Uterus (tissue), 4 donors: ENCODE data around the gene TMEM94. TPM values are rescaled to one million over a fixed set of nuclear protein-coding genes. Genes with fewer than 3 reads are reported as not detected.

Source experiments
- DNase-seq, 2 donors: peaks; one replicate each; pipeline ENCODE4 v3.0.0-alpha.2; 2019 to 2020
- H3K27ac ChIP-seq, 2 donors: fragments of 200-600 bp; sonication (generic); 1 replicate in 1 of 2; 2 replicates in 1 of 2; pipeline ENCODE4 v1.5.1; 2016 to 2018
- H3K27me3 ChIP-seq, 2 donors: fragments of 200-600 bp; sonication (generic); one replicate each; pipeline ENCODE4 v1.5.1; 2018 to 2019; ENCODE audit warnings: control low read depth in 1 of 2
- H3K36me3 ChIP-seq, 2 donors: fragments of 200-600 bp; sonication (generic); one replicate each; pipeline ENCODE4 v1.5.1; 2019; ENCODE audit warnings: control low read depth in 1 of 2
- H3K4me1 ChIP-seq, 2 donors: fragments of 200-600 bp; sonication (generic); one replicate each; pipeline ENCODE4 v1.5.1; 2018 to 2019; ENCODE audit warnings: control low read depth in 1 of 2
- H3K4me3 ChIP-seq, 2 donors: fragments of 200-600 bp; sonication (generic); 1 replicate in 1 of 2; 2 replicates in 1 of 2; pipeline ENCODE4 v1.5.1; 2018 to 2019; ENCODE audit warnings: mild to moderate bottlenecking in 1 of 2
- H3K9me3 ChIP-seq, 2 donors: fragments of 200-600 bp; sonication (generic); one replicate each; pipeline ENCODE4 v1.5.1; 2019; ENCODE audit warnings: control low read depth in 1 of 2
- POLR2A ChIP-seq, 2 donors: fragments of 450-650 bp; IDR thresholded peaks; one replicate each; pipeline ENCODE4 v1.6.1; 2016; ENCODE audit warnings: antibody characterized with exemption in 2 of 2, mild to moderate bottlenecking in 1 of 2, moderate library complexity in 1 of 2
- intact Hi-C: fragments of 100-400 bp; cut with DNase I; formaldehyde crosslinking; loops from one replicate; pipeline ENCODE4 v1.15.1; 2023; ENCODE audit warnings: low total_unique reads
- total RNA-seq, 4 donors: library from RNA; depleted of rRNA in 3 of 4; stranded (reverse); fragments of >200 nt in 3 of 4; gene quantifications; one replicate each; pipeline versions ENCODE4 v1.1.0 to v1.2.4, GENCODE V29; 2014 to 2023
- TF ChIP-seq, protein P1 (sequence below), 4 experiments: fragments of 200-600 bp in 2 of 4; fragments of 450-650 bp in 2 of 4; sonication (generic) in 2 of 4; IDR thresholded peaks; one replicate each; pipeline ENCODE4 v1.5.1; 2016 to 2019; ENCODE audit warnings: antibody characterized with exemption in 4 of 4, mild to moderate bottlenecking in 2 of 4, moderate library complexity in 1 of 4
- donor health status: DM: yes; HTN: yes; CAD: no.

The TMEM94 gene
- total RNA-seq, 4 donors from 2014 or later, result 3.8 to 91.2 (median 26.0) TPM

DNA sequence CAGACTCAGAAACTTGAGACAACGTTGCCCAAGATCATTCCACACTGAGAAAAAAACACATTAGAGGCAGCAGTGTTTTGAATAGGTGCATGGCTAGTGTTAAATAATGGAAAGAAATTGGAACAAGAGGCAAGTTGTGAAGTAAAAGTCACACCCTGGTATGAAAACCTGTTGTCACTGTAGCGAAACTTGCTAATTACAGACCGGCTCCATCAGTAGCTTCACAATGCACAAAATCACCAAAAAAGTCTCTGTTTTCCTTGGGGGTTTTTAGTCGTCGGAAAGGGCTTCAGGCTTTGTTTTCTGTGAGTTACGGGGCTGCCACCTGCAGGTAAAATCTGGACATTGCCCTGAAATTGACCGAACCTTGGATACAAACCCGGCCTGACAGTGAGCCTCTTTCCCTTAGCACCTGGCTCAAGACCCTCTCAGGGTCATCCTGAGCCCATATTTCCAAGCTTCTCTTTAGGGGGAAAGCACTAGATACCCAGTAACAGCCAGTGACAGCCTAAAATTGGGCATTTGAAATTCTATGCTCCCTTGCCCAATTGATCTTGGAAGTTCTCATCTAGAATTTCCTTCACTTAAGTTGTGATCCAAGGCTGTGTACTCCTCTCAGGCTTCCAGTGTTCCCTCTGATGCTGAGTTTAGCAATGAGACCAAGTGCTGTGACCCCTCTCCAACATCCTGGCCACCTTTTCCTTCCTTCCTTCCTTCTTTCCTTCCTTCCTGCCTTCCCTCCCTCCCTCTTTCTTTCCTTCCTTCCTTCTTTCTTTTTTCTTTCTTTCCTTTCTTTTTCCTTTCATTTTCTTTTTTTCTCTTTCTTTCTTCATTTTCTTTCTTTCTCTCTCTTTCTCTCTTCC lies 43.7 kb upstream of the TMEM94 start:
- no peak overlapping the region for H3K4me3 ChIP-seq
- TF ChIP-seq POLR2A (IDR thresholded peaks at IDR 0.05), result no peak
- TF ChIP-seq, protein P1, sequence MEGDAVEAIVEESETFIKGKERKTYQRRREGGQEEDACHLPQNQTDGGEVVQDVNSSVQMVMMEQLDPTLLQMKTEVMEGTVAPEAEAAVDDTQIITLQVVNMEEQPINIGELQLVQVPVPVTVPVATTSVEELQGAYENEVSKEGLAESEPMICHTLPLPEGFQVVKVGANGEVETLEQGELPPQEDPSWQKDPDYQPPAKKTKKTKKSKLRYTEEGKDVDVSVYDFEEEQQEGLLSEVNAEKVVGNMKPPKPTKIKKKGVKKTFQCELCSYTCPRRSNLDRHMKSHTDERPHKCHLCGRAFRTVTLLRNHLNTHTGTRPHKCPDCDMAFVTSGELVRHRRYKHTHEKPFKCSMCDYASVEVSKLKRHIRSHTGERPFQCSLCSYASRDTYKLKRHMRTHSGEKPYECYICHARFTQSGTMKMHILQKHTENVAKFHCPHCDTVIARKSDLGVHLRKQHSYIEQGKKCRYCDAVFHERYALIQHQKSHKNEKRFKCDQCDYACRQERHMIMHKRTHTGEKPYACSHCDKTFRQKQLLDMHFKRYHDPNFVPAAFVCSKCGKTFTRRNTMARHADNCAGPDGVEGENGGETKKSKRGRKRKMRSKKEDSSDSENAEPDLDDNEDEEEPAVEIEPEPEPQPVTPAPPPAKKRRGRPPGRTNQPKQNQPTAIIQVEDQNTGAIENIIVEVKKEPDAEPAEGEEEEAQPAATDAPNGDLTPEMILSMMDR (IDR thresholded peaks at IDR 0.05), result peak; percentile 77 to 91 (median 83)
- no peaks in the 10 kb centered on the region for H3K9me3 ChIP-seq
- no peaks in the 10 kb centered on the region for H3K27me3 ChIP-seq
- H3K4me1 ChIP-seq, result no peaks in the 10 kb centered on the region
- no peak overlapping the region for H3K27ac ChIP-seq
- peak; percentile 63 to 65 for DNase-seq
- no peaks in the 10 kb centered on the region for H3K36me3 ChIP-seq
- intact Hi-C loops, result no loop called here

DNA sequence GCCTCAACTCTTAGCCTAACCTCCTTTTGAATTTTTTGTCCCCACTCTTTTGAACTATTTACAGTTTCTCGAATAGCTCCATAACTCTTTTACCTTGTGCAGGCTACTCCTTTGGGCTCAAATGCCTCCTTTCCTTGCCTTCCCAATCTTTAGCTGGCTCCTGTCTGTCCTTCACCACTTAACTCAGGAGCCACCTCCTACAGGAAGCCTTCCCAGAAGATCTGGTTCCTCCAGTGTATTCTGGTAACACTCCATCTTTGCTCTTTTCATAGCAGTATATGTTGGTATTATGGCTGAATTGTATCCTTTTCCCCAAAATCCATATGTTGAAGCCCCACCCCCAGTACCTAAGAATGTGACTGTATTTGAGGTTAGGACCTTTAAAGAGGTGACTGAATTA lies 41.9 kb upstream of the TMEM94 start:
- Histone ChIP-seq H3K9me3 (no peaks in the 10 kb centered on the region), H3K27ac (no peak overlapping the region), H3K4me3 (no peak overlapping the region), H3K4me1 (no peaks in the 10 kb centered on the region), H3K27me3 (no peaks in the 10 kb centered on the region), H3K36me3 (no peaks in the 10 kb centered on the region)
- intact Hi-C loops, result no loop called here
- no peak for TF ChIP-seq POLR2A (IDR thresholded peaks at IDR 0.05)
- TF ChIP-seq, protein P1 (IDR thresholded peaks at IDR 0.05), result no peak
- no peak for DNase-seq

DNA sequence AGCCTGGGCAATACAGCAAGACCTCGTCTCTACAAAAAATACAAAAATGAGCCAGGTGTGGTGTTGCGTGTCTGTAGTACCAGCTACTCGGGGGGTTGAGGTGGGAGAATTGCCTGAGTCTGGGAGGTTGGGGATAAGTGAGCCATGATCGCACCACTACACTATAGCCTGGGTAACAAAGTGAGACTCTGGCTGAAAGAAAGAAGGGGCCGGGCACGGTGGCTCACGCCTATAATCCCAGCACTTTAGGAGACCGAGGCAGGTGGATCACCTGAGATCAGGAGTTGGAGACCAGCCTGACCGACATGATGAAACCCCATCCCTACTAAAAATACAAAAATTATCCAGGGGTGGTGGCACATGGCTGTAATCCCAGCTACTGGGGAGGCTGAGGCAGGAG lies 40.4 kb upstream of the TMEM94 start:
- Histone ChIP-seq H3K27me3 (no peaks in the 10 kb centered on the region), H3K27ac (no peak overlapping the region), H3K4me1 (no peaks in the 10 kb centered on the region), H3K36me3 (no peaks in the 10 kb centered on the region), H3K9me3 (no peaks in the 10 kb centered on the region), H3K4me3 (no peak overlapping the region)
- TF ChIP-seq POLR2A (IDR thresholded peaks at IDR 0.05), result no peak
- TF ChIP-seq, protein P1 (IDR thresholded peaks at IDR 0.05), result no peak
- DNase-seq, result no peak
- intact Hi-C loops, result no loop called here

DNA sequence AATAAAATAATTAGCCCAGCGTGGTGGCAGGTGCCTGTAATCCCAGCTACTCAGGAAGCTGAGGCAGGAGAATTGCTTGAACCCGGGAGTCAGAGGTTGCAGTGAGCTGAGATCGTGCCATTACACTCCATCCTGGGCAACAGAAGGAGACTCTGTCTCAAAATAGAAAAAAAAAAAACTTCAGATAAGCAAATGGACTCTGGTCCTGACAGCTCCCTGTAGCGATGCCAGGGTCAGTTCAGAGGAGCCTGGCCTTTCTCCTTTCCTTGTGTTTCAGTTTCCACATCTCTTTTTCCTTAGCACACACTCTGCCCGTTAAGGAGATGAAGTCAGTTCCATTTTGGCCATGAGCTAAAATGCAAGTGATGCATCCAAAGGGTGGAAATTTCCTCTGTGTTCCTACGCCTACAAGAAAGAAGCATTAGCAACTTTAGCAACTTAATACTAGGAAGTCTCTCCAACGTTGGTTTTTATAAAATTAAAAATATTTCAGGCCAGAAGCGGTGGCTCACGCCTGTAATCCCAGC lies 39.3 kb upstream of the TMEM94 start:
- Histone ChIP-seq H3K4me3 (no peak overlapping the region), H3K9me3 (no peaks in the 10 kb centered on the region), H3K27me3 (no peaks in the 10 kb centered on the region), H3K4me1 (no peaks in the 10 kb centered on the region), H3K36me3 (no peaks in the 10 kb centered on the region), H3K27ac (no peak overlapping the region)
- DNase-seq, result no peak
- TF ChIP-seq, protein P1 (IDR thresholded peaks at IDR 0.05), result no peak
- TF ChIP-seq POLR2A (IDR thresholded peaks at IDR 0.05), result no peak
- intact Hi-C loops, result no loop called here

DNA sequence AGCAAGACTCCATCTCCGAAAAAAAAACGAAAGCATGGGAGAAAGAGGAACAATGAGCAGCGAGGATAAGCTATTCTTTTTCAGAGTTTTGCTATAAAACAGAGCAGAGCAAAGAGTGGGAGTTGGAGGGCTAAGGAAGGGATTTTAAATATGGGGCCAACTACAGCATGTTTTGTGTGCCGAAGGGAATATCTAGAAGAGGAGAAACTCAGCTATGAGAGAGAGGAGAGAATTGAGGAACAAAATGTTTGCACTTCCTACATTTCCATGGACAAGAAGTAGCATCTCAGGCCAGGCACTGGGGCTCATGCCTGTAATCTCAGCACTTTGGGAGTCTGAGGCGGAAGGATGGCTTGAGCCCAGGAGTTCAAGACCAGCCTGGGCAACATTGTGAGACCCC lies 37.9 kb upstream of the TMEM94 start:
- no peaks in the 10 kb centered on the region for H3K9me3 ChIP-seq
- DNase-seq, result no peak
- no peaks in the 10 kb centered on the region for H3K27me3 ChIP-seq
- intact Hi-C loops, result no loop called here
- no peaks in the 10 kb centered on the region for H3K36me3 ChIP-seq
- H3K4me1 ChIP-seq, result no peaks in the 10 kb centered on the region
- TF ChIP-seq POLR2A (IDR thresholded peaks at IDR 0.05), result no peak
- TF ChIP-seq, protein P1 (IDR thresholded peaks at IDR 0.05), result no peak
- H3K4me3 ChIP-seq, result no peak overlapping the region
- no peak overlapping the region for H3K27ac ChIP-seq
